ENCODE data around the gene MSH3.
"Not testable (repeated sequence)": the region's sequence is repeated elsewhere in the genome, so short reads cannot be mapped to it uniquely, and the experiment has no call there.

MSH3 gene

DNA sequence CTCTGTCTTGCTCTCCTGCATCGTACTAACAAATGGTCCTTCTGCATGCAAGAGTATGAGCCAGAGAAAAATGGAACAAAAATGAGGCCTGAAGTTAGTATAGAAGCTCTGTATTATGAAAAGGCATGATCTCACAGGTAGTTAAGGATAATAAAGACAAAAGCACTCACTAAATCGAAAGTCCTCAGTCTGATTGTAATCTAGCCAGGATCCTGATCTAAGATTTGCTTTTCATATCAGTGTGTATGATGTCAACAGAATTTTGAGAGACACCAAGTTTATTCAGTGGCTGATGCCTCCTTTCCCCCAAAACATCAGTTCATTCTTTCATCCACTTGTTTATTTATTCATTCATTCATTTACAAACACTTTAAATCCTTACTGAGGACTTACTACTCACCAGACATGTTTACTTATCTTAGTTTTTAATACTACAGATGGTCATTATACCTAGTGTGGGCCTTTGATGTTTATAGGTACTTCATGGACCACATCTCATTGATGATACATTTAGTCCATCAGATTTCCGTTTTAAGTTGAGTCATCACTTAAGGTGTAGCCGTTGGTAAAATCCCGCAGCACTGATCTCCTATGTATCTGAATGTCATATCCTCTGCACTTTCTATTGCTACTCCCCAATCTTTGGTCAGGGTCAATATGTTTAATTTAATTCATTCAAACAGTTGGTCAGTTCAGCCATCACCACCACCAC is 105.6 kb downstream of the MSH3 start:
- DNase-seq: no peak

DNA sequence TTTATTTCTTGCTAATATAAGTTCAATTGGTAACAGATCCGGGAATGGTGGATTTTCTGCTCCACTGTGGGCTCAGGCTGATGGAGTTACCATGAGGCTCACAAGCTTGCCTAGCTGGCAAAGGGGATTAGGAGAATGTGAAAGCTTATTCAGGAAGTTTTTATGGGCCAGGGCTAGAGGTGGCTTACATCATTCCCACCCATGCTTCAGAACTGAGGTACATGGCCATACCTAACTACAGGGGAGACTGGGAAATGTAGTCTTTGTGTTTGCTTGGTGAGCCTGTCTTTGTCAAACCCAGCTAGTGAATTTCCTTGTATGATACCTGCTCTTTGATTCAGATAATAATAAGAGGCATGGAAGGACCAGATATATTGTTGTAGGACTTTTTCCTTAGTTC is 106.2 kb downstream of the MSH3 start:
- no peak for DNase-seq

DNA sequence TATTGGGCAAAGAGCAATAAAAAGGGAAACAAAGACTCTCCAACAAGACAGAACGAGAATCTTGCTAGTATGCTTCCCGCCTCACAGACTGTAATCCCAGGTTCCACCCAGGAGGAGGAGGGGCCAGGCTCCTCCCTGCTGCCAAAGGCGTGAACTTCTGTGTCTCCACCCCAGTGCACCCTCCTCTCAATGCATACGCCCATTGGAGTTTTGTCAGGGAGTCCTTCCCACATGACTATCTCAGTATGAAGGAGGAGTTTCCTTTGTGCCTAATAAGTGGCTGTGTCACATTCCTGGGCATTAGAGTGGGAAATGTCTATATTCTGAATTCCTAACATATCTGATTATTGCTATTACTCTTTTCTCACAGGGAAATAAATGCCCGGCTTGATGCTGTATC is 106.7 kb downstream of the MSH3 start:
- no peak for DNase-seq

DNA sequence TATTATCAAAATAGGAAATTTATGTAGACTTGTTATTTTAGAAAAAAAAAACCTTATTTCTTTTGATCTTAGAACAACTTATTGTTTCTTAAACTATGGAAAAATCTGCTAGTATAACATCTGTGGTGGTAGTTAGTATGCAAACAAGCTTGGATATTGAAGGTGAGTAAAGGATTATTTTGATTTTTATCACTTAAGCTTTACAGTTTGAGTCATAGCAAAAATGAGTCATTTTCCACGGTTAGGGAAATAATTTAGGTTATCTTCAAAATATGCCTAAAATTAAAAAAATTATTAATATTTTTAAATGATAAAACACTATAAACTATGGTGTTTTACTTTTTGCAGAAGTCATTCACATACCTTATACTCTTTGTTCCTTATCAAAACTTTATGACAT is 107.5 kb downstream of the MSH3 start:
- DNase-seq: no peak

DNA sequence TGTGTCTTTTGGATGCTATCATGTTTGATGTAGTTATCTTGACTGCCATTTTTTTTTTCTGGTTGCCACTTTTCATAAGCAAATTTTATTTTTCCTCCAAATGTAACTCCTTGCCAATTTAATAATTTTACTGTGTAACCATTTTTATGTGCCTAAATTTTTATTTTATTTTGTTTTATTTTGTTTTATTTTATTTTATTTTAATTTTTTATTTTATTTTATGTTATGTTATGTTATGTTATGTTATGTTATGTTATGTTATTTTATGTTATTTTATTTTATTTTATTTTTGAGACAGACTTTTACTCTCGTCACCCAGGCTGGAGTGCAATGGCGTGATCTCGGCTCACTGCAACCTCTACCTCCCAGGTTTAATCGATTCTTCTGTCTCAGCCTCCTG is 108.1 kb downstream of the MSH3 start:
- DNase-seq: no peak

DNA sequence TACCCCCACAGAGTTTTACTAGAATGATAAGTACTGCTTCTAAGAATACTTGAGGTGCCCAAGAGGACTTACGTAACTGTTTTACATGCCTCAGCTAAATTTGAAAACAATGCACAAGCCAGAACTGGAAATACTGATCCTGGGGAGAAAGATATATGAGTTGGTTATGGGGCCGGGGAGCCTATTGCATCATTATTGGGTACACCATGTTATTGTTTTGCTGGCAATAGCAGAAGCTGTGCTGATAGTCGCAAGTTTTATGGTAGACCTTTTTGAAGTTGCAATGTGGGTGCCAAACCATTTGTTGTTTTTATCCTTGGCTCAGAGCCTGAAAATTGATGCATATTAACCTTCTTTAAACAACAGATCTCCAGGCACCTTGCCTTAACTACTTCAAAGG is 108.8 kb downstream of the MSH3 start:
- no peak for DNase-seq

DNA sequence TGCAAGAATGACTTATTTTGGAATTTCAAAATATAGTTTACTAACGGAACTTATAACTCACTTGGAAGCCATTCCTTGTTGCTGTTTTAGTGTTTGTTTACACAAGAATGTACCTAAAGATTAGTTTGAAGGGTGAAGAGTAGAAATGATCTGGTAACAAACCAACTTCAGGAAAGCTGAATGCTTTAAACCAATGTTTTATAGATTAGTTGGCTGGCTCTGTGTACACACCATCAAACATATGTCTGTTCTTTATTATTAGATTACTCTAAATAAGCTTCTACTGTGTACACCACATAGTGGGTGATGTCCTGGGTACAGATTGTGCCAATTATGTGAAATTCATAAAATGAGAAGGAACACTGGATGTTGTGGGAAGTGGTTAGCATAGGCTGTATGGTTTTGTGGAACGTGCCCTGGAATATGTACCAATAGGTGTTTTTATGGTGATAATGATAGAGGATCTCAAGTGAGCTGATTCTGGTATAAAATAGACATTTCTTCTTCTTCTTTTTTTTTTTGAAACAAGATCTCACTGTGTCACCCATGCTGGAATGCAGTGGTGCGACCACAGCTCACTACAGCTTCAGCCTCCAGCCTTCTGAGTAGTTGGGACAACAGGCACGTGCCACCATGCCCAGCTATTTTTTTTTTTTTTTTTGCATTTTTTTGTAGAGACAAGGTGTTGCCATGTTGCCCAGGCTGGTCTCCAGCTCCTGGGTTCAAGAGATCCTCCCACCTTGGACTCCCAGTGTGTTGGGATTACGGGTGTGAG is 109.6 kb downstream of the MSH3 start:
- no peak for DNase-seq

DNA sequence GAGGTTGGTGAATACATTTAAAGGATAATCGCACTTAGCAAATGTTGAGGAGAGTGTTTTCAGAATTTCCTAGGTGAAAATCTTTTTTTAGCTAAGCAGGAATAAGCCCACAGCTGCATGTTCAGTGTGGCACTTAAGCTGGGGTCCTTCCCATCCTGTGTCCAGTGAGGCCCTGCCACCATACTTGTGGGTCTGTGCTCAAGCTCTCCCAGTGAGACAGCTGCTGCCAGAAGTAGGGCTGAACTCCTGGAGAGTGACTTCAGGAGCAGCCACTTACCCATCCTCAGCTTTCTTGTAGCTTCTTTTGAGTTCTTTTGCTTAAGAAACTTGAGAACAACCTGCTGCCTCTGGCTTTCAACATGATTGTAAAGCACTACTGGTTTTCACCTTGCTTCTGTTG is 110.3 kb downstream of the MSH3 start:
- DNase-seq: no peak

DNA sequence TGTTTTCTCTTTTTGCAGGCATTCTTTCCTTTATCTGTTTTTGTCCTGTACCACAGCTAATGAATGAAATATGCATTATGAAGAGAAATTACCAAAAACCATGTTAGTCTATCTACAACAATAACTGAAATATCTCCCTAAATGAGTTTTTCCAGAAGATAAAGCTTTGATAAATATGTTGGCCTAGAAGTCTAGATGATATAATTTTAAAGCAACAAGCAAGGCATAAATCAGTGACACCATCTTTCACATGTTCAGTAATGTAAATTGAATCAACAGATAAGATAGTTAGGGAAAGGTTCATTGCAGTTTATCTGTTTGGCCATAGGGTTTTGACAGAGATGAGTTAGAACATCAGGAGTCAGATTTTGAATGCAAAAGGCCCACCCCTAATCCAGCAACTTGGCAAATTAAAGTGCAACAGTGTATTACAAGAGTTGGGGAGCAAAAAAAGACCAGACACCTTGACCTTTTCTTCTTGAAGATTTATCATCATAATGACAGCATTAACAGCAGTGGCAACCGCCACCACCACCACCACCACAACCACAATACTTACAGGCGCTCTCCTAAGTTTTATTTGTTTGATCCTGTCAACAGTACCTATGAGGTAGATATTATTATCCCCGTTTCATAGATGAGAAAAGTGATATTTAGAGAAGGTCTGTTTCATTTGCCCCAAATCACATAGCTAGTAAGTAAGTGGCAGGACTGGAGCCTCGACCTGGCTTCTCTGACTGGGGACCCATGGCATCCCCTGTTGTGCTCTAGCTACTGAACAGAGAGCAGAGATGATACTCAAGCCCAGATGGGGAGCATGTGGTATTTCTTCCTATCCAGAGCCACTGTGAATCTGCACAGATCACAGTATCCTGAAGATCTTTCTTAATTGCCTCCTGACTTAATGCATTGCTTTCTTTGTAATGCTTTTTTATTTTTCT is 123.2 kb downstream of the MSH3 start:
- DNase-seq: no peak

DNA sequence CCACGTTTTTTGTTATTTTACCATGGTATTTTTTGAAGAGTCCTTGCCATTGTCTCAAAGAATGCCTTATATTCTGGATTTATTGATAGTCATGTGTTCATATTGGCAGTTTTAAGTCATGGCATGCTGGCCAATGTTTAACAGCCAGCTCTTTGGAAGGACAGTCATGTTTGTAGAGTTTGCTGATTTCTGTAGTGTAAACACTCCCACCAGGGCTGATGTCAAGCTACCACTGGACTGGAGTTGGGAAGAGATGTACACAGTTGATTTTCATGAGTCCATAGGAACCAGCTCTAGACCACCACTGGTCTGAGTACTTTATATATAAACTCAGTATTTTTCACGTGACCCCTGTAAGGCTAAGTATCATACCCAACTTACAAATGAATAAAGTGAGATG is 125.6 kb downstream of the MSH3 start:
- no peak for DNase-seq

DNA sequence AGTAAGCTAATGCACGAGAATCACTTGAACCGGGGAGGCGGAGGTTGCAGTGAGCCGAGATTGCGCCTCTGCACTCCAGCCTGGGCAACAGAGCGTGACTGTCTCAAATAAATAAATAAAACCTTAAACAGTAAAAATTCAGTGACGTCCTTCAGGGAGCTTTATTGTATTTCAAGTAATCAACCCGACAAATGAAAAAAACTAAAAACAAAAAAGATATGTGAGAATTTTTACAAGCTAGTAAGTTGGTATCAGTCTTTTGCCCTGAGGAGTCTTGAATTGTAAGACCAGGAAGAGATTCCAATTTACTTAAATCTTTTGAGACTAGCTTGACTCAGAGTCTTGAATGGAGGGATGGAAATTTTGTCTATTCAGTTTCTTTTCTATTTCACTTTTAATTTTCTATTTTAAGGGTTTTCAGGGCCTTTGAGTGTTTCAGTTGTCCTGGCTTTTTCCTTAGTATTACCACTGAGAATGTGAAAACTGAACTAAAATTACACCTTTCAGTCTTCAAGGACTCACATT is 126.4 kb downstream of the MSH3 start:
- no peak for DNase-seq

DNA sequence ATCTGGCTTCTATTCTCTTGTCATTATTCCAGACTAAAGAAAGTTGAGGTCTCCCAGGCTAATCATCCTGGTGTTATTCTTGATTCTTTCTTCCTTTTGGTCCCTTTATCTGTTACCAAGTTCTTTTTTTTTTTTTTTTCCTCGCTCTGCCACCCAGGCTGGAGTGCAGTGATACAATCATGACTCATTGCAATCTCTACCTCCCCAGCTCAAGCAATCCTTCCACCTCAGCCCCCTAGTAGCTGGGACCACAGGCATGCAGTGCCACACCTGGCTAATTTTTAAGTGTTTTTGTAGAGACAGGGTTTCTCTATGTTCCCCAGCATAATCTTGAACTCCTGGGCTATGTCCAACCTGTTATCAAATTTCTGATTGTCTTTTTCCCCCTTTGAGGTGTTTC is 126.9 kb downstream of the MSH3 start:
- no peak for DNase-seq

DNA sequence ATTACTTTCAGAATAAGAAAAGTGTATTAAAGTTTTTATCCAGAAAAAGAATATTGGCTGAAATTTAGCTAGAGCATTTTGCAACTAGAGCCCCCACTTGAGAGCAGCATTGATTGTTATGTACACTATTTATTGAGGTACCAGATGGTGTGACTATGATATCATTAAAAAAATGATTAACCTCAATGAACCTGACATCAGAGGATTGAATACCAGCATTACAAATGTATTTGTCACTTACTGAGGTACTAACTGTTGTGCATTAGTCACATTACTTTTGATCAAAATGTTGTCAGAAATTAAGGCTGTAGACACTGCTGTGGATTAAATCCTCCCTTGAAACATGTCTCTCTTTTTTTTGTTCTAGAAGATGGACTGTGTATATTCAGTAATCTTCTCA is 128.2 kb downstream of the MSH3 start:
- DNase-seq: no peak

DNA sequence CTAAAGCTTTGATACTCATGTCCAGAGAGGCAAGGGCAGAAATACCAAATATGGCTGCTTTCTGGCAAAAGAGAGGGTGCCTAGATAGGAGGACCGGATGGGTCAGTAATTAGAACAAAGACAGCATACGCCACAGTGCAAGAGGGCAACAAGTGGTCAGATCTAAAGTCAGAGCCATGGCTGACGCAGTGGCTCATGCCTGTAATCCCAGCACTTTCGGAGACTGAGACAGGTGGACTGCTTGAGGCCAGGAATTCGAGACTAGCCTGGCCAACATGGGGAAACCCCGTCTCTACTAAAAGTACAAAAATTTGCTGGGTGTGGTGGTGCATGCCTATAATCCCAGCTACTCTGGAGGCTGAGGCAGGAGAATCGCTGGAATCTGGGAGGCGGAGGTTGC is 129.3 kb downstream of the MSH3 start:
- not testable (repeated sequence) for DNase-seq

DNA sequence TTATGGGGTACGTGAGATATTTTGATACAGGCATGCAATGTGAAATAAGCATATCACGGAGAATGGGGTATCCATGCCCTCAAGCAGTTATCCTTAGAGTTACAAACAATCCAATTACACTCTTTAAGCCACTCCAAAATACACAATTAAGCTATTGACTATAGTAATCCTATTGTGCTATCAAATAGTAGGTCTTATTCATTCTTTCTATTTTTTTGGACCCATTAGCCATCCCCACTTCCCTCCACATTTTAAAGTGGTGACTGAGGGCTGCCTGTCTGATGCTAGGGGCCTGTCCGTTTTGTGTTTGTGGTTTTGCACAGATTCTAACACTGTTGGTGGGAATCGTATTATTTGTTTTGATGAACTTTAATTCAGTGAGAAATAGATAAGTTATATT is 130.0 kb downstream of the MSH3 start:
- DNase-seq: no peak

DNA sequence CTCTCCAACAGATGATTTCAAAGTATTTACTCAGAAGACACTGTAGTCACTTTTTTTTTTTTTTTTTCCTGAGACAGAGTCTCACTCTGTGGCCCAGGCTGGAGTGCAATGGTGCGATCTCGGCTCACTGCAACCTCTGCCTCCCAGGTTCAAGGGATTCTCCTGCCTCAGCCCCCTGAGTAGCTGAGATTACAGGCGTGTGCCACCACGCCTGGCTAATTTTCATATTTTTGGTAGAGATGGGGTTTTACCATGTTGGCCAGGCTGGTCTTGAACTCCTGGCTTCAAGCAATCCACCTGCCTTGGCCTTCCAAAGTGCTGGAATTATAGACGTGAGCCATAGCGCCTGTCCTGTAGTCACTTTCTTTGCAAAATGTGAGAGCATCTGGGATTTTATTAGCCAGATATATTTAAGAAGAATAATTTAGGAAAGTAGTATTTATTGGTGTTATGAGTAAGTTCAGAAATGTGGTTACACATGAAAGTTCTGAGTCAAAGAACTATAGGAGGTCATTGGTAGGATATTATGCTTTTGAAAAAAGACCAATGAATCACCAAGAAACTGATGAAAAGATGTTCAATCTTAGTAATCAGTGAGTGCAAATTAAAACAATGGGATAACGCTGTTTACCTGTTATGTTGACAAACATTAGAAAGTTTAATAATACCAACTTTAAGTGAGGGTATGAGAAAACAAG is 135.0 kb downstream of the MSH3 start:
- not testable (repeated sequence) for DNase-seq

DNA sequence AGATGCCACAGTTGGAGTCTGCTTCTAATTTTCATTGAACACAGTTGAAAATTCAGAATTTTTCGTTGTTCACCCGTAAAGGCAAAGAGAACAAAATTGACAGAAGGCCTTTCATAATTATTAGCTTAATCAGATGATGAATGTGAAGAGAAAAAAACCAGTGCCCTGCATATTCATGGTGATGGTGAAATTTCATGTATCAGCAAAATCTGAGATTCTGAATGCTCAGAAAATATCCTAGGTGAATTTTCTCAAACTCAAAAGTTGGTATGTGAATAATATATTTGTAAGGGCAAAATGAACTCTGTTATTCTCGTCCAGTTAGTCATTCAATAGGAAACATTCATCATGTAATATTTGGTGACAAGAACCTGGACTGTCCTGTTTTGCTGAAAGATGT is 136.2 kb downstream of the MSH3 start:
- DNase-seq: no peak

DNA sequence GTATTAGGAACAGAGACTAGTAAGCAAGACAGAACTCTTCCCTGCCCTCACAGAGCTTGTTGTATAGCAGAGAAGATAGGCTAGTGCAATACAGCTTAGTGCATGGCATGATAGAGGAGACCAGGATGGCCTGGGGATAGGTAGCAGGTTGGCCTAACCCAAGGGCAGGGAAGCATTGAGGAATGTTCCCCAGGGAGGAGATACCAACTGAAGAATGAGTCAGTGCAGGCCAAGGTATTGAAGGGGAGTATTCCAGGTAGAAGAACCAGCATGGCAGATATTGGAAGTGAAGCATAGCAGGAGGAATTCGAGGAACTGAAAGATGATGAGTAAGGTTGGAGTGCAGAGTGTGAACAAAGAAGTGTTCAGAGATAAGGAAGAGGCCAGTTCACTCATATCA is 138.9 kb downstream of the MSH3 start:
- DNase-seq: no peak

DNA sequence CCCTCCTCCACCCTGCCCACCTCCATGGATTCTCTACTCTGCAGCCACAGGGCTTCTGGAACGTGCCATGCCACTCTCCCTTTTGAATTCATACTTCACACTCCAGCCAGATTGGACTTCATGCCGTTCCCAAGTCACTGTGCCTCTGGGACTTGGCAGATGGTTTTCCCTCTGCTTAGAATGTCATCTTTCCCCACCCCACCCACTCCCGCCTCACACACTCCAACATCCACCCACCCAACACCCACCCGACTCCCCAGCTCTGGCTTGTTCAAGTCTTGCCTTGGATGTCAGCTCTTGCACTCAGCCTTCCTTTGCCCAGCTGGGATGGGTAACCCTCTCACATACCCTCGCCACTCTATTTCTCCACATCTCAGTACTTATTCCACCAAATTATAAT is 142.4 kb downstream of the MSH3 start:
- no peak for DNase-seq

DNA sequence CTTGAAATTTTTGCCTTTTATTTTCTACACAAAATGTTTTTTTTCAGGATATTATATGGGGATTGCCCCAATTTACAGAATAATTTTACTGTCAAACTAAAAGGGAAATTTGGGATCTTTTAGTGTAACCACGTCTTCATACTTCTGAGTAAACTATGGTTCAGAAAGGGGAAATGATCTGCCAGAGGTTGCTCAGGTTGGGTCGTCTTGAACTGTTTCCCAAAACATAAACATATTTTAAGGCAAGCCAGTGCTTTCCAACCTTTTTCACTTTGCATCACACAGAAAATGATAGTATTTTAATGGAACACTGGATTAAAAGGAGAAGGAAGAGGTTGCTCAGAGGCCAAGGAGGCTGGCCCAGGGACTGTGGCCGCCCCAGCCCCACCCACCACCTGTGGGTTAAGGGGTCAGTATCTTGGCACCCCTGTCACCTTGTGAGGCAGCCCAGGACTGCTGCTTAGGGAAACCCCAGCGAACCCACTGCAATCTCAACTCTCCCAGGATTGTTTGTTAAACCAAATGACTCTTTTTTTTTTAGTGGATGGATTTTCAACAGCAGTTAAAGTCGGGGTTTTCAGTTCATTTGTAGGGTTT is 143.1 kb downstream of the MSH3 start:
- DNase-seq: no peak

DNA sequence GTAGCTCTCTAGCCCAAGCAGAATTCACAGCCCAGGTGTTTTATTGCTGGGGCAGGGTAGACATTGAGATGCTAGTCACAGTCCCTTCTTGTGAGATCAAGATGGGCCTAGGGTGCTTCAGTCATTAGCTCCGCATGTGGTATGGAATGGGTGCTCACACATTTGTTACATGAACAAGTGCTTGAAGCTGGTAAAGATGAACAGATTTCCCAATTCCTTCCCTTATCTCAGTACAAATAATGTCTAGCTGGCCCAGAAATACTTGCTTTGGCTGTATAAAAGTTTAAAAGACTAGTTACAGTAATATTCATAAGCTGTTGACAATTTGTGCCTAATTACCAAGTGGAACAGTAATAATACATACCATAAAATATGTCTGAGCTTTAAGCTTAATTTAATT is 143.7 kb downstream of the MSH3 start:
- DNase-seq: no peak

DNA sequence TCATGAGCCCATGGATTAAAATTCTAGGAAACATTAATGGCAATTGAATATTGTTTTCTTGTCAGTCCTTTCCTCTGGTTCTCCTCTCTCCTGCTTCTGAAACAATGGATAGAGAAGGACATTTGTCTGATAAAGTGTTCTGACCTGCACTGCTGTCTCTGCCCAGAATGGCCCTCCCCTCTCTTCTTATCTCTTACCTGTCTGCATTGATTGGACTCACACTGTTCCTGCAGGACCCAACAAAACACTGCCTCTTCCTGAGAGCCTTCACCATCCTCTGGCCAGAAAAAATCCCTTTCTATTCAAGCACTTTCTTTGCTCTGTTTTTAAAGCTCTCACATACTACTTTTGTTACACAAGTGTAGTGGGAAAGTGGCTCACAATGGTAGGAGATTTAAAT is 144.2 kb downstream of the MSH3 start:
- DNase-seq: no peak

All from SHP77 (cell line).